Posterior cingulate gyrus (tissue), 11 donors: Measurements from ENCODE around the gene HIPK2.
A peak's percentile ranks its signal among the peaks of the same experiment; 100 is the strongest.

Source experiments
- DNase-seq, 10 donors: peaks; one replicate each; pipeline versions ENCODE4 v3.0.0 to v3.0.0-alpha.2; 2020 to 2021; ENCODE audit warnings: mixed read lengths in 3 of 10
- intact Hi-C: fragments of 100-400 bp; cut with DNase I; formaldehyde crosslinking; loops from one replicate; pipeline ENCODE4 v1.15.1; 2023

HIPK2 gene

DNA sequence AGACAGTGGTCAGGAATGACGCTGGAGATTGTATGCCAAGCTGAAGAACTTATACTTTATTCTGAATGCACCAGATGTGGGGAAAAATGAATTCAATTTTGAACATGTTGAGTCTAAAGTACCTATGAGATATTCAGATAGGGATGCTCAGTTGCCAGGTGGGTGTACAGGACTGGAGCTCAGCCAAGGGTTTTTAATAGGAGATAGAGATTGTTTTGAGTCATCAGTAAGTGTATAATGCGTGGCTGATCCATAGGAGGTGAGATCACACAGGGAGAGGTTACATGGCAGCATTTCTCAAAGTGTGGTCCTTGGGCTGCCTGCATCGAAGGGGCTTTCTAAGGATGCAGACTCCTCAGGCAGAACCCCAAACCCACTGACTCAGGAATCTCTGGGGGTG lies 6.8 kb upstream of the HIPK2 start:
- DNase-seq, result no peak
- intact Hi-C loops, result no loop called here

DNA sequence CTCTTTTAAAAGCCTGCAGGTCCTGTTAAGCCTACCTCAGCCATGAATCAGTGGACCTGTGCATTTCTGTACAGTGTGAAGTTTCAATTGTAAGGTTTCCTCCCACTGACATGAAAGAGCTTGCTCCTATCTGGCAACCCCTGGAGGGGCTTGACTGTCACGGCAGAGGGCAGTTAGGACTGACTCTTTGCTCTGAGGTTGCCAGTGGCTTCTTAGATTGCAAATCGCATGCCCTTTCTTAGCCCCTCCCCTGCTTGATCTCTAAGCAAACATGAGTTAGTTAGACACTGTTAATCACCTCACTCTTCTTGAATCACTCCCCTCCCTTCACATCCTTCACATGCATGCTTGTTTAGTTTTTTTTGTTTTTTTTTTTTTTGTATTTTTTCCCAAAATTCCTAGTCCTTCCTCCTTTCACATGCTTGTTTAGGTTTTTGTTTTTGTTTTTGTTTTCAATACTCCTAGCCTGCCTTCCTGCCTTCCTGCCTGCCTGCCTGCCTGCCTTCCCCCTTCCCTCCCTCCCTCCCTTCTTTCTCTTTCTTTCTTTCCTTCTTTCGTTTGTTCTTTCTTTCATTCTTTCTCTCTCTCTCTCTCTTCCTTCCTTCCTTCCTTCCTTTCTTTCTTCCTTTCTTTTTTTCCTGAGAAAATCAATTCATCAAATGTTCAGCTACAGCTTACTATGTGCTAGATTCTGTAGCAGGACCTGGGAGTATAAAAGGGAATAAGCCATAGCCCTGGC lies 6.0 kb upstream of the HIPK2 start:
- intact Hi-C loops, result no loop called here
- no peak for DNase-seq

DNA sequence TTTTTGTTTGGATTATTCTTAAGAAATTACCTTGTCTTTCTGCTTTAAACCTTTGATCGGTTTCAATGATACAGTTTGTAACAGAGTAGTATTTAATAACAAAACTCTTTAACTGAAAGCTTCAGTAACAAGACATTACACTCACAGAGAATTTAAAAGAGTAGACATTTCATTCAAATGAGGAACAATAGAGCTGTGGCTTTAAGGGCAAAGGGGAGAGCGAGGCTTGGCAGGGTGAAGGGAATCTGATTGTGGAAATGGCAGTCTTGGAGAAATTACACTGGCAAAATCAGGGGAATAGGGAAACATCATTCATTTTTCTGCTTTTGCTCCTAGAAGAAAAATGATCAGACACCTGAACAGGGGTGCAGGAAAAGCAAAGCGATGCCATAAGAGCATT lies 5.1 kb upstream of the HIPK2 start:
- intact Hi-C loops, result no loop called here
- no peak for DNase-seq

DNA sequence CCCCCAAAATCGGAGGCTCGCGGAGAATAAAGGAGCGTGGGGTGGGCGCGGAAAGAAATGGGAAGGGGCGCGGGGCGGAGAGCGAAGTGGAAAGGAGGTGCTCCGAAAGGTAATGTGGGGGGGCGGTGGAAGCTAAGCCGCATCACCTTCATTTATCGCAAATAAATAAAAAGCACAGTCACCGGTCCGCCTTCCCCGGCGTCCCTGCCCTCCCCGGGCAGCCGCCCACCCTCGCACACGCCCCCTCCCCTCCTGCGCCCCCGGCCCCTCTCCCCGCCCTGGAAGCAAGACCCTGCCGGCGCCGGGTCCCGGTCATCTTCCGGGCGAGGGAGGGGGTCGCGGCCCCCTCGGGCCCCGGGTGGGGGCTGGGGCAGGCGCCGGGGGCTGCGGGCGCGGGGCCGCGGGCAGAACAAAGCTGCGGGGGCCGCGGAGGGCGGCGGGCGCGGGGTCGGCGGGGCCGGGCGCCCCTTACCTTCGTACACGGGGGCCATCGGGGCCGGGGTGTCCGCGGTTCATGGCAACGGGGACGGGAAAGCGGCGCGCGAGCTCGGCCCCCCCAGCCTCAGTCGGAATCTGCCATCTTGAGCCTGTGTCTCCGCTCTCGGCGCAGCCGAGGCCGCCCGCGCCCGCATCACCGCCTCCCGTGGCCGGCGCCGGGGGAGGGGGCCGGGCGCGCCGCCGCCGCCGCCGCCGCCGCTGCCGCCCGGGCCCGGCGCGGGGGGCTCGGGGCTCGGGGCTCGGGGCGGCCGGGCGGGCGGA lies 486 bp downstream of the HIPK2 start:
- intact Hi-C loops, result loop anchor here (2.0 kb wide), 1 partner anchor 131 kb away; no protein-coding TSS in a partner anchor
- peak in 8 of 10 donors; percentile 21 to 91 (median 42) for DNase-seq

DNA sequence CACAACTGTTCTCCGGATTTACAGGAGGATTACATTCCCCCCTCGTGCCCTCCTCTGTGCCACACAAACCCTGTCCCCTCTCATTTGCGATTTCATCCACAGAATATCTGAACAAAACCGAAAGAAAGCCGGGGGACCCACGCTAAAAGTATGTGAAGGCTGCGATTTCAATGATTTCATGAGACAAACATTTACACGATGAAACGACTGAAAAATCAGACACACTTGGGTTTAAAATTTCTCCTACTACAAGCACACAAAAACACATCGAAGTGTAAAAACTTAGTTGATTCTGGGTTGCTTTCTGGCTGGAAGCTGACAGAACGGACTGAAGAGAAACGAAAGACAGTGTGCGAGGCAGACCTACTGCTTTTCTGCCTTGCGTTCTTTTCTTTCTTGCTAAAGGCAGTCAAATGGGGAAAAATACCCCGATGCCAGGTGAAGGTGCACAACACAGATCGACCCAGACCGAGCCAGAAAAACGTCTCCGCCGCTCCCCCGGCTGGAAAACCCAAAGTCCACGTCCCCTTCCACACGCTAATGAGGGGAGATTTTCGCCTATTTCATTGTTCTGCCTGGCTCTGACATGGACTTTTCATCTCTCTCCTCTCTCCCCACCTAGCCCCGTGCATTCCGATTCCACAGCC lies 1.2 kb downstream of the HIPK2 start:
- intact Hi-C loops, result loop anchor here (2.0 kb wide), 1 partner anchor 130 kb away; no protein-coding TSS in a partner anchor
- DNase-seq, result peak in 2 of 10 donors; percentile 18 to 23

DNA sequence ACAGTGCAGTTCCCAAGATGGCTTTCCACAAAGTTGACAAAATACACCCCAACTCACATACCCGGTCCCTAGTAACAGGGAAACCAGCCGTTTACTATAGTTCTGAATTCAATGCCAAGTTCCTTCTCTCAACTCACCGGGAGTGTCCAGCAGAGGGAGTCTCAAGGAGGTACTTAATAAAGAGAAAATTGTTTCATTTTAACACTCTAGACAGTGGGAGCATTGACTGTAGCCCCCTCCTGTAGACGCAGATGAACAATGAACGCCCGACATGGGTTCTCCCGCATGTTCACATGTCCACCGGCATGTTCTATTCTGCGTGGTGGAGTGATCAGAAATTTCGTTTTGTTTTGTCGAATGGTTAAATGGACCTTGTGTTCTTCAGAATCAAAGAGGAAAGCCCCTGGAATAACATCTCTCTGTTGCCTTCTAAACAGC lies 1.9 kb downstream of the HIPK2 start:
- intact Hi-C loops, result loop anchor here (2.0 kb wide), 1 partner anchor 129 kb away; no protein-coding TSS in a partner anchor
- DNase-seq, result peak in 6 of 10 donors; percentile 27 to 82 (median 54)

DNA sequence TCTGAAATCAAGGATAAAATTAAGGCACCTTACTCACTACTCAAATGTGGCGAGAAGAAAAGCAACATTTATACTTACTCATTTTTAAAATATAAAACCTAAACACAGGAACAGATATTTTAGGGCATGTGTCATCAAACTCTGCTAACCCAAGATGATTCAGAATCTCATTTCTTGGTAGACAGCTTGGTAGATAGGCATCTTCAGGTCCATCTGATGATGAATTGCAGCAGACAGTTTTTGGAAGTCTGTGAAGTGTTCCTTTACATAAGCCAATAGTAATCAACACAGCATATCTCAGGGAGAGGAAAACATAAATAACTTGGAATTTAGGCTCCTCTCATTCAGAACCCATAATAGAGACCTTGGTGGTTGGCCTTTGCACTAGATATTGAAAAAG lies 3.4 kb downstream of the HIPK2 start:
- intact Hi-C loops, result loop anchor here (5.0 kb wide), 1 partner anchor 37 kb away; no protein-coding TSS in a partner anchor
- DNase-seq, result no peak

DNA sequence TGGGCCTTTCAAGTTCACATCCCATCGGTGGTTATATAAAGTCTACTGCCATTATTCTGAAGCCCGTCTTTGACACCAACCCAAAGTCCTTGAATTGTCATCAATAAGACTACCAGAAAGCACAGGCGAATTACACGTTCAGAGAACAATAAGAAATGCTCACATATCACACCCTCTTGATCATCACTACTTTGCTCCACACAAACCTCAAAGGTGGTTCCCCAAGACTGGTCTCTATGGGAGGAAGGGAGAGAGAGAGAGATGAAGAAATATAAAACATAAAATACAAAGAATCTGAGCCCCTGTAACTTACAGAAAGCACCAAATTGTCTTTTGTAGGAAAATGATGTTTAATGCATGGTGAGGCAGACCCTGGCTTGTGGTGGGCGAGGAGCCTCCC lies 4.4 kb downstream of the HIPK2 start:
- intact Hi-C loops, result loop anchor here (5.0 kb wide), 1 partner anchor 36 kb away; no protein-coding TSS in a partner anchor
- DNase-seq, result no peak

DNA sequence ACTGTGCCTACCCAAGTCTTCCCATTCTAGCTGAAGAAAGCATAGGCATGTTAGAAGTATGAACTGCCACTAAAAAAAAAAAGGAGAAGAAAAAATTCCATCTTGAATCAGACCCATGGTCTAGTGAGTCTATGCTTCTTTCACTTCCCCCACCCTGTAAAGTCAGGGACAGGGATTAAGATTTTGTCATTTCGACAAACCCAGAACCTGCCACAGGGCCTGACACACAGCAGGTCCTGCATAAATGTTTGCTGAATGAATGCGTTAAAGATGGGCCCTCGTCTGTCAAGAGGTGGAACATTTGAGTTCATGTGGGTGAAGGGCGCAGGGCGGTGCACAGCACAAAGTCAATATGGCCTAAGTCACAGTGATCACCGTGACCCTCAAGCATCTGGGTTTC lies 4.9 kb downstream of the HIPK2 start:
- intact Hi-C loops, result loop anchor here (5.0 kb wide), 1 partner anchor 36 kb away; no protein-coding TSS in a partner anchor

DNA sequence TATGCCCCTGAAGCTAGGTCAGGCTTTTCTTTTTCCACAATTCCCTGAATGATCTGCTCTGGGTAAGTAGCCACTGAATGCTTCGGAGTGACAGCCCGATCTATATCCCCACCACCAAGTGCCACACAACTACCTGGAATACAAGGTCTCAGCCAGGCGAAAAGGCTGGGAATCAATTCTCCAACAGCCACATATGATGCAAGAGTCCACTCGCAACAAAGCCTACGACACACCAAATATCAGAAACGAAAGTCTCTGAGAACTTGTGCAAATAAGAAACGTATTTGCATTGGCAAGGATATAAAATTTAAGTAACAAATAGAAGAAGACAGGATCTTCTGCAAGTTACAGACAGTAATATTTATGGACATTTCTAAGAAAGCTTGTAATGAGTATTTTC lies 5.7 kb downstream of the HIPK2 start:
- intact Hi-C loops, result loop anchor here (5.0 kb wide), 1 partner anchor 35 kb away; no protein-coding TSS in a partner anchor
- no peak for DNase-seq

More for the DNA sequence above, 4.9 kb downstream of the HIPK2 start:
- DNase-seq, result no peak

DNA sequence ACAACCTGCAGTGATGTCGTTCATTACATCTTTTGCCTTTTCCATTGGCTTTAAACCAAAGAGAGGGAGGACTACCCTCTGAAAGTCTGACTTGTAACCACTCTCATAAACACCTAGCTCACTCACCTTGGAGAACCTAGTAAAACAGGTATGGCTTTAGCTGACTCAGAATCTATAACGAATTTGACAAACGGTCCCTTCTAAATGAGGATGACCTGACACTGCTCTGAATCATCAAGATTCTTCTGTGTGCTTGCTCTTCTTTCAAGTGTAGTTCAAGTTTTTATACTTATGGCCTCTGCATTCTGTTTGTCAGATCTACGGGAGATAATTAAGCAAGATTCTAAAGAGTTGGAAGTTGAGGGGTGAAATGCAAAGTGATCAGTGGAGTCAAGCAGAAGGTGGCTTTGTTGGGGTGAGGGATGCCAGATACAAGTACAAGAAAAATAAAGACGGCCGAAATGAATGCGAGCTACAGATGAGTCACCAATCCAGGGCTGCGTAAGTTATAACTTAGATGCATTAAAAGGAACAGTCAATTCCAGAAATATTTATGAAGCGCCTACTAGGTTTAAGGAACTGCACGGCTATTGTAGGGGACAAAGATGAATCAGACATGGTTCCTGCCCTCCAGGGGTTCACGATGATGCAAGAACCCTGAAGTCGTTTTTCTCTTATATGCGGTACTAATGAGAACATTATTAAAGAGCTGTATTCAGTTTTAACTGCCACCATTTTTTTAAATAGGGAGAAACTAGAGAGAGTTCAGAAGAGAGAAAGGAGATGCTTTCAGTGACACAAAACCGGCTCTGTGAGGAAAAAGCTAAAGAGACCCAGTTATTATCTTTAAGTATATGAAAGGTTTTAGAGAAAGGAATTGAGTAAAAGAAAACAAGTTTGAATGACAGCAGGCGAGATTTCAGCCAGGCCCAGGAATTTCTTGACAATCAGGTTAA lies 6.5 kb downstream of the HIPK2 start:
- DNase-seq, result no peak
- intact Hi-C loops, result loop anchor here (5.0 kb wide), 1 partner anchor 34 kb away; no protein-coding TSS in a partner anchor

DNA sequence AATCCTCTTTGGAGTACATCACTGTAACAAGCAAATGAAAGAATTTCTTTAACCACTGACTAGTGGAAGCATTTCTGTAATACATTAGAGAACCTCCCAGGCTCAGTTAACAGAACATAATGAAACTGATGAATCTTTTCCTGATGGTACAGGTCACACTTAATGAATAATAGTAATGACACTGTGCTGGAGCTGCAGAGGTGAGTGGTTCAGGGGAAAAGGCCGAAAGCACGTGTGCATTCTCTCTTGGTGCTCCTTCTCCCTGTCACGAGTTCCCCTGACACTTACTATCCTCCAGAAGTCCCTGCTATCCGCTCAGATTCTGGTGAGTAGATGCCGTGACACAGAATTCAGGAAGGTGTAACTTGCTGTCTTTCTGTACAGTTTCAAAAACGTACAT lies 8.0 kb downstream of the HIPK2 start:
- DNase-seq, result peak in 1 of 10 donors; percentile 14
- intact Hi-C loops, result loop anchor here (5.0 kb wide), 1 partner anchor 32 kb away; no protein-coding TSS in a partner anchor

DNA sequence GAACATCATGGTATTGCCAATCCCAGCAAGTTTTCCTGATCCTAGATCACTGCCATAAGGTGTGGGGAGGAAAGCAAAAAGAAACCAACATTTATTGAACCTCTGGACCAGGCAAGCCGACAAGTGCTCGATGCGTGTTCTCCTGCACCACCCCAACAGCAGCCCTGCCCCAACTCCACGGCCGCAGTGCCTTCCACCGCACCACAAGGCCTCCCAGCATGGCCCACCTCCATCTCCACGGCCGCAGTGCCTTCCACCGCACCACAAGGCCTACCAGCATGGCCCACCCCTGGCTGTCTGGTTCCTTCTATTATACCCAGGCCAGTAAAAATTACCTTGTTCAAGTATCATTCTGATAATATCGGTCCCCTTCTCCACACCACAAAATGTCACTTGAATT lies 8.7 kb downstream of the HIPK2 start:
- intact Hi-C loops, result no loop called here
- DNase-seq, result peak in 1 of 10 donors; percentile 74

DNA sequence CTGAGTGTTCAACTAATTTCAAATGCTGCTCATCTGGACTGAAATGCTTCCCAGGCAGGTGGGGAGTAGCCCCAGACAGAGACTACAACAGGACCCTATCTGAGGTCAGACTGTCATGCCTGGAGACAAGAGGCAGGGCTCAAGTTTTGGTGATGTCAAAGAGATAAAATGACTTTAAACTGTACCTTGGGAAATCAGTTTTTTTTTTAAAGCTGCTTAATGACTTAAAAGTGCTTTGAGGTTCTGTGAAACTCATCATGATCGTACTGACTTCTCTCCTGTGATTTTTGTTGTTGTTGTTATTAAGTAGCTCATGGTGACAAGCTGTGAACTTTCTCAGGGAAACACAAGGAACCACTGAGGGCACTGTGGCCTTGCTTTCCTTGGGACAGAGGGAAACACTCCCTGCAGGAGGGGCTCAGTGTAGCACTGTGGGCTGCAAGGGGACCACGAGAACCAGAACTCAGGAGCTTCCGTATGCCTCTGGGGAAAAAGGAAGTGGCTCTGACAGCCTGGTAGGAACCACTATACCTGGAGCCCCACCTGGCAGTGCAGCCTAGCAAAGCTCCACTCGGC lies 9.5 kb downstream of the HIPK2 start:
- DNase-seq, result peak in 1 of 10 donors; percentile 54
- intact Hi-C loops, result no loop called here

DNA sequence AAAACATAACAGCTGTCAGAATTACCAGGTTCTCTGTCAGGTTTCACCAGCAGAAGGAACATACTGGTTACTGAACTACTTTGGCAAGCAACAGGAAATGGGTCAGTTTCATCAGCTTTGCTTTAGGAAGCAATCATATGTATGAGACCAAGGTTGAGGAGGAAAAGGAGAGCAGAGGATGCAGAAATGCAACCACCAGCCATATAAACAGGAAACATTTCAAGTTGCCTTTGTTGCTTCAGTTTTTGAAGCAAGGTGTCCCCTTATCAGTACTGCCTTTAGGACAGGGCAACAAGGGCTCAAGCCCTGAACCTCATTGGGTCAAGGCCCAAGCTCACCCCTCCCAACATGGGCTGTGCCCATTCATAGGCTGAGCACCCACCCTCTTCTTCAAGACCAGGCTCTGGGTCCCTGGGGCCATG lies 10.2 kb downstream of the HIPK2 start:
- intact Hi-C loops, result no loop called here
- no peak for DNase-seq

DNA sequence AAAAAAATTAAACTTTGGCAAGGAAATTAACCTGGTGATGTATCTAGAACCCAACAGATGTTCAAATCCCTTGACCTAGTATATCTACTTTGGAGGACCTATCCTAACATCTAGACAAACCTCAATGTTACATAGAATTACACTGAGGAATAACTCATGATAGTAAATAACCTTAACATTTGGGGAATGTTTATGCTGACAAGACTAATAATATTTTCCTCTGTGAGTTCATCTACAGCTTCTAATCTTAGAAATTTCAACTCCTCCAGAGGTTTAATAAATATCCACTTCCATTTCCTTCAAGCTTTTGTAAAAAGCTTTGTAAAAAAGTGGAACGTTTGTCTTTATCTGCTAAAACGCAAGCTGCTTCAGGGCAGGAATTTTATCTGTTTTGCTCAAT lies 12.7 kb downstream of the HIPK2 start:
- no peak for DNase-seq
- intact Hi-C loops, result no loop called here

DNA sequence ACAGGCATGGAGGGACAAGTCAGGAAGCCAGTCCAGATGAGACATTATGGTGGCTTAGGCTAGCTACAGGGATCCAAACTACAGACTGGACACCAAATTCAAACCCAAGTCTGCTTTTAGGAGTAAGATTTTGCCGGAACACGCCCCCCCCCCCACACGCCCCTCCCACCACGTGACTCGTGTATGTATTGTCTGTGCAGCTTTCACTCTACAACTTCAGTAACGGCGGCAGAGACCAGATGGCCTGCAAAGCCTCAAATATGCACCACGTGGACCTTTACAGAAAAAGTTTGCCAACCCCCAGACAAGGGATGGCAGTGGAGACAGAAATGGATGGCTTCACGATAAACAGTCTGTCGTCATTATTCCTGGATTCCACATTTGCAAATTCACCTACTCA lies 14.5 kb downstream of the HIPK2 start:
- no peak for DNase-seq

DNA sequence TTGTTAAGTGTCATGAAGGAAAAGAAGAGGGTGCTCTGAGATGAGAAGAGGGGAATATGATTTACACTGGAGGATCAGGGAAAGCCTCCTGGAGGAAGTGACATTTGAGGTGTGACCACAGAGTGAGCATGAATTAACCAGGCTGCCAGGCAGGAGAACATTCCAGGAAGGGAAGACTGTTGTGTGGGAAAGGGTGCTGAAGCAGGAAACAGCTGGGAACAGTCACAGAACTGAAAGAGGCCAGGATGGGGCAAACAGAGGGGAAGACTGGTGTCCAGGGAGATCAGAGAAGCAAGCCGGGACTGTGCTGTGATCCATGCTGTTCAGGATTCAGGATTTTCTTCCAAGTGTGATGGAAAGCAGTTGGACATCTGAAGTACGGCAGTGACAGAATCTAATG lies 14.9 kb downstream of the HIPK2 start:
- no peak for DNase-seq
- intact Hi-C loops, result no loop called here

More for the DNA sequence above, 14.5 kb downstream of the HIPK2 start:
- intact Hi-C loops, result no loop called here

DNA sequence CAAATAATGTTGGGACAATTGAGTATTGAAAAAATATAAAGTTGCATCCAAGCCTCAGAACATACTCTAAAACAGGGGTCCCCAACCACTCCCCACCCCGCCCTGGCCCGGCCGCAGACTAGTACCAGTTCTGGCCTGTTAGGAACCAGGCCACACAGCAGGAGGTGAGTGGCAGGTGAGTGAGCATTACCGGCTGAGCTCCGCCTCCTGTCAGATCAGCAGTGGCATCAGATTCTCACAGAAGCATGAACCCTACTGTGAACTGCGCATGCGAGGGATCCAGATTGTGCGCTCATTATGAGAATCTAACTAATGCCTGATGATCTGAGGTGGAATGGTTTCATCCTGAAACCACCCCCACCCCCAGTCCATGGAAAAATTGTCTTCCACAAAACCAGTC lies 19.4 kb downstream of the HIPK2 start:
- intact Hi-C loops, result no loop called here
- peak in 1 of 10 donors; percentile 79 for DNase-seq
